EH (cell line): Measurements from ENCODE around the gene BIRC5.
"Not testable (repeated sequence)": the region's sequence is repeated elsewhere in the genome, so short reads cannot be mapped to it uniquely, and the experiment has no call there.

Experiments used
- DNase-seq: peaks from one replicate; pipeline ENCODE4 v3.0.0-alpha.2; 2015; ENCODE audit warnings: low read depth

The BIRC5 gene

DNA sequence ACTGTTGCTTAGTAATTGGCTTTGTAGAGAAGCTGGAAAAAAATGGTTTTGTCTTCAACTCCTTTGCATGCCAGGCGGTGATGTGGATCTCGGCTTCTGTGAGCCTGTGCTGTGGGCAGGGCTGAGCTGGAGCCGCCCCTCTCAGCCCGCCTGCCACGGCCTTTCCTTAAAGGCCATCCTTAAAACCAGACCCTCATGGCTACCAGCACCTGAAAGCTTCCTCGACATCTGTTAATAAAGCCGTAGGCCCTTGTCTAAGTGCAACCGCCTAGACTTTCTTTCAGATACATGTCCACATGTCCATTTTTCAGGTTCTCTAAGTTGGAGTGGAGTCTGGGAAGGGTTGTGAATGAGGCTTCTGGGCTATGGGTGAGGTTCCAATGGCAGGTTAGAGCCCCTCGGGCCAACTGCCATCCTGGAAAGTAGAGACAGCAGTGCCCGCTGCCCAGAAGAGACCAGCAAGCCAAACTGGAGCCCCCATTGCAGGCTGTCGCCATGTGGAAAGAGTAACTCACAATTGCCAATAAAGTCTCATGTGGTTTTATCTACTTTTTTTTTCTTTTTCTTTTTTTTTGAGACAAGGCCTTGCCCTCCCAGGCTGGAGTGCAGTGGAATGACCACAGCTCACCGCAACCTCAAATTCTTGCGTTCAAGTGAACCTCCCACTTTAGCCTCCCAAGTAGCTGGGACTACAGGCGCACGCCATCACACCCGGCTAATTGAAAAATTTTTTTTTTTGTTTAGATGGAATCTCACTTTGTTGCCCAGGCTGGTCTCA is 11.2 kb downstream of the BIRC5 start:
- DNase-seq = no peak

GRCh38 chr17:78226055-78226758 is 12.2 kb downstream of the BIRC5 start:
- DNase-seq = no peak

DNA sequence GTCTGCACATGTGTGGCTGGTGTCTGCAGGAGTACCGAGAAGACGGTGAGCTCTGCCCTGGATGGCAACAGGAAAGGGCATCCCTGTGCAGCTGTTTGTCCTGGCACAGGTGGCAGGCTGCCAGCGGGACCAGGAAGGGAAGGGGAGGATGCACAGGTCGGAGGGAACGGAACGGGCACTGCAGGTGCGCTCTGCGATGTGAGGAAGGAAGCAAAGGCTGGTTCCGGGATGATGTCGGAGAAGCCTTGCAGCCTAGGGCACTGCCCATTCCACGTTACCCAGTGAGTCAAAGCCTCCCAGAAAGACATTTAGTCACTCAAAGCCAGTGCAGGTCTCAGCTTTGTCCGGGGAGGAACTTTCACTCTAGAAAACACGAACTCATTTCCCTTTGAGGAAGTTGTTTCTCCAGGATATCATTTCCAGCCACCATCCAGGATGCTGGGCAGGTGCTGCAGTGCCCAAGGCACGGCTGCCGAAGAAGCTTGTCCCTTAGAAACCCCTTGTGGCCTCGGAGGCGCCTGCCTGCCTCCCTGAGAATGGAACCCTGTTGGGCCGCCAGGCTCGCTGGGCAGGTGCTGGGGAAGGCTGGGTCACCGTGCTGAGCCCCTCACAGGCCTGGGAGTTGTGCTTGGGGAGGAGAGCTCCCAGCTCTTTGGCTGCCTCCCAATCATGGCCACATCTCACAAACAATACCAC is 12.9 kb downstream of the BIRC5 start:
- DNase-seq = no peak

- no peak for DNase-seq
These were observed 13.4 kb downstream of the BIRC5 start for GRCh38 chr17:78227455-78227916.

DNA sequence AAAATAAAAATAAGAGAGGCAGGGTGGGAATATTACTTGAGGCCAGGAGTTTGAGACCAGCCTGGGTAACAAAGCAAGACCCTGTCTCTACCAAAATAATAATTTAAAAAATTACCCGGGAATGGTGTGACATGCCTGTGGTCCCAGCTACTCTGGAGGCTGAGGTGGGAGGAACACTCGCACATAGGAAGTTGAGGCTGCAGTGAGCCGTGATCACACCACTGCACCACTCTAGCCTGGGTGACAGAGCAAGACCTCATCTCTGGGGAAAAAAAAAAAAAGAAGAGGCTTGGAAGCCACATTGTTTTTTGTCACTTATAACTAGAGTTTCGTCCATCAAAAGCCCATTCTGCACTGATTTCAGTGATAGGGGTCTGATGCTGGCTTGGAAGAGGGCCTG is 14.1 kb downstream of the BIRC5 start:
- DNase-seq = no peak

DNA sequence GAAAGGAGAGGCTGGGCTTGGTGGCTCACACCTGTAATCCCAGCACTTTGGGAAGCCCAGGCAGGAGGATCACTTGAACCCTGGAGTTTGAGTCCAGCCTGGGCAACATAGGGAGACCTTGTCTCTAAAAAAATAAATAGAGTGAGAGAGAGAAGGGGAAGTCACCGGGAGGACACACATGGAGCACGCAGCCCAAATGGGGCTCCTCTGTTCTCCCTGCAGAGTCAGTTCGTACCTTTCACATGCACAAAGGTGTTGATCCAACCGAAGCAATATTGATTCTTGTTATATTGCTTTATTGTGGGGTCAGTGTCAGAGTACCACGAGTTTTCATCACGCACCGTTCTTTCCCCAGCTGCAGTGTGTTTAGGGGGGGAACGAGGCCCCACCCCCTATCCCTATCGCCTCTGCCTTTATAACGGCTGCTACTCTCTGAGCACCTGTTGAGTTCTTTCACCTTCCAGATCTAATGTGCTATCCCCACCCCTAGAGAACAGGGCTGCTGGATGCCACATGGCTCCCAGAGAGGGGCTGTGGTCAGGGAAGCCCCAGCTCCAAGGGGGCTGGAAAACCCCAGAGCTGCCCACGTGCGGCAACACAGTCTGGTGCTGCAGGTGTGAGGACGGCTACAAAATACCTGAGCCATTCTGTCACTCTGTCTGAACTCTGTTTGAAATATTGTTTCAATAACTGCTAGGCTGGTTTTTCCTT is 16.4 kb downstream of the BIRC5 start:
- no peak for DNase-seq

DNA sequence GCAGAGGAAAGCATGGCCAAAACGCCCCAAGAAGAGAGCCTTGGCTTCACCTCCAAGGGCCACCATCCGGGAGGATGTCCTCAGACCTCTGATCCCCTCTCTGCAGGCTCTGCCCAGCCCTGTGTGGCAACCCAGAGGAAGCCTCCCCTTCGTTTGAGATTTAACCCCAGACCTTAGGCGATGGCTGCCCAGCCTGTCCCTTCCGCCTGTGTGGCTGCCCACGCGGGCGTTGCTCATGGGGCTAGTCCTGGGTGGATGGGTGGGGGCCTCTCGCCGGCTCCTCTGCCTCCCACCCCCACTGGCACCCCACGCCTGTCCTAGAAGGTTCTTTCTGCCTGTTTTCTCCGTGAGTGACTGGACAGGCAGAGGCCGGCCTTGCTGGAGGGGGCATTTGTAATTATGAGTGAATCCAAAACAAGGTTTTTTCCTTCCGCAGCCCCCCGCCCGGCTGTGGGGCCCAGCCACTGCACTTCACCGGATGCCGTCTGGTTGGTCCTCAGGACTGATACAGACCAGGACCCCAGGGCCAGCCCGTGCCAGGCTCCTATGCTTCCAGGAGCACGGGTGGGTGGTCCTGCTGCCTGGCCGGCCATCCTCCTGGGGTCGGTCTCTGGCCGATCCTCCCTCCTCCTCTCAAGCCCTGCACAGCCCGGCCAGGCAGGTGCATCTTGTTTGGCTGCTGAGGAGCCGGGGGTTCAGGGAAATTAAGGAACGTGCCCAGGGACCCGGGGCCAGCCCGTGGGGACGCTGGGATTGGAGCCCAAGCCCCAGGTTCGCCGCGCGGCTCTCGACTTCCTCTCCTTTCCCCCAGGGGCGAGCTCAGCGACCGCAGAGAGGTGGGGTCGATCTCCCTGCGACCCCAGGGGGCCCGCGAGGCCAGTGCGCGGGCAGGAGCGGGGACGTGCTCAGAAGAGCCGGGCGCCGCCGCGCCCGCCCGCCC is 17.2 kb downstream of the BIRC5 start, which contains the start of gene TMEM235:
TMEM235 (plus strand) TSS at position 636 of the 940 bp plus-strand sequence. CDS start 393 bp downstream, outside the sequence.
- DNase-seq = no peak

- peak; percentile 6 for DNase-seq
These were observed 18.2 kb downstream of the BIRC5 start for GRCh38 chr17:78231991-78232858.

GRCh38 chr17:78232859-78233173 is 18.8 kb downstream of the BIRC5 start:
- no peak for DNase-seq

GRCh38 chr17:78233678-78234077 is 19.6 kb downstream of the BIRC5 start:
- no peak for DNase-seq

DNA sequence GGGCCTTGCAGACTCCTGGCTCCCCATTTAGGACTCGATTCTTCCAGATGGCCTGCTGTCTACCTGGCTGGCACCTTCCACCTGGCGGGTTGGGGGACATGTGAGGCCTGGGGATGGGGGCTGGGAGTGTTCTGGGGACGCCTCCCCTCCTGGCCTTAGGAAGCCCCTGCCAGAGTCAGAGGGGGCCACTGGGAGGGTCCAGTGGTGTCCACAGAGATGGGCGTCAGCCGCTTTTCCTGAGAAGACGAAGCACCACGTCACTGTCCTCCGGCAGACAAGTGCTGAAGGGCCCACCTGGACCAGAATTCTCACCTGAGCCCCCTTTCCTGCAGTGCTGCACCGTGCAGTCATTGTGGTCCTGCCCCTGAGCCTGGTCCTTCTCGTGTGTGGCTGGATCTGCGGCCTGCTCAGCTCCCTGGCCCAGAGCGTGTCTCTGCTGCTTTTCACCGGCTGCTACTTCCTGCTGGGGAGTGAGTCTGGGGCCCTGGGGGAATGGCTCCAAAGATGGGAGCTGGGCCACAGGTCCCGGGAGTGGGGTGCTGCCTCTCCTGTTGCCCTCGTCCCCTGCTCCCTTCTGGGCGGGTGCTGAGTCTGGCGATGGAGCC is 20.3 kb downstream of the BIRC5 start:
- no peak for DNase-seq

- DNase-seq = not testable (repeated sequence)
These were observed 21.0 kb downstream of the BIRC5 start for GRCh38 chr17:78235022-78235421.

- no peak for DNase-seq
These were observed 21.8 kb downstream of the BIRC5 start for GRCh38 chr17:78235885-78236284.

DNA sequence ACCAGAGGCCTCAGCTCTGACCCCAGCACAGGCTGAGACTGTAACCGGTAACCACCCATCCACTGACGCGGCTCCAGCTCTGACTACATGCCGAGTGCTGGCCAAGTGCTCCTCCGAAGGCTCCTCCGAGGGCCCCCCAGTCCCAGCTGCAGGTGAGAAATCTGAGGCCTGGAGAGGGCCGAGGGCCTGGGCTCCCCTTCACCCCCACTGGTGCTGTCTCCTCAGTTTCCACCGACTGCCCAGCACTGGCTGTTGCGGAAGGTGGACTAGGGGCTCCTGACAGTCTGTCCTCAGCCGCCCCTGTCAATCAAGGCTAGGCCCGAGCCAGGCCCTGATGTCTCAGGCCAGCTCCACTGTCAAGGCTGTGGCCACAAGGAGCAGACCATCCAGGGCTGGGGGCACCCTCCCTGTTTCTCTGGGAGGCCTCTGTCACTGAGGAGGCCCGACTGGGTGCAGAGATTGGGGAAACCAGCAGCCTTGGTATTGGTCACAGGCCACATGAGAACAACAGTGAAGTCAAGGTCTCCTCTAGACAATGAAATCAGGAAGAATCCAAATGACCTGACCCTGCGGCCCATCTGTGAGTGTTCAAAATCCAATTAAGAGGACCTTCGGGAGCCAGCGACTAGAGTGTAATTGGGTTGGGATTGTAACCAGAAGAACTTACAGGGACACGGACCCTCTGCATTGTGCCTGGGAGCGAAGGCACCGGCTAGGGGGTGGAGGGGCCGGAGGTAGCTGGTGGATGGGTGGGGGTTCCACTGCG is 22.5 kb downstream of the BIRC5 start:
- no peak for DNase-seq

- no peak for DNase-seq
These were observed 23.5 kb downstream of the BIRC5 start for GRCh38 chr17:78237401-78238012.

DNA sequence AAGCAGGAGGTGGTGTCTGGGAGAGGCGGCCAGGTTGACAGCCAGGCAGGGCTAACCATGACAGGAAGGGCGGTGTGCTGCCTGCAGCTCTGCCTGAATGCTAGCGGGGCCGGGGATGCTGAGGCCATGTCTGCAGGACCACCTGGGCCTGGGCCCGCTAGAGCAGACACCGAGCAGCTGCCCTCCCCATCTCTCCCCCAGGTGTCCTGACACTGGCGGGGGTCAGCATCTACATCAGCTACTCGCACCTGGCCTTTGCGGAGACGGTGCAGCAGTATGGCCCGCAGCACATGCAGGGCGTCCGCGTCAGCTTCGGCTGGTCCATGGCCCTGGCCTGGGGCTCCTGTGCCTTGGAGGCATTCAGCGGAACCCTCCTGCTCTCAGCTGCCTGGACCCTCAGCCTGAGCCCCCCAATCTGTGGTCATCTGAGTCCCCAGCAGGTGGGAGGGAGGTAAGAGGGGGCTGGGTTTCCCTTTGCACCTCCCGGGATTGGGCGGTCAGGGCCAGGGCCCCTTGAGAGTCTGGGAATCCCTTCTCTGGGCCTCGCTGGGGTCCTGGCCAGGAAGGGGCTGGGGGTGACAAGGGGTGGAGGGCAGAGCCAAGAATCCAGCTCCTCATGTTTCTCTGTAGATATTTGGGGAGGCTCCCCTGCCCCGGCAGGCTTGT is 24.9 kb downstream of the BIRC5 start:
- no peak for DNase-seq

GRCh38 chr17:78239489-78239931 is 25.5 kb downstream of the BIRC5 start:
- DNase-seq = no peak
